ENCODE measurements around the gene BICD2. TPM values are rescaled to one million over a fixed set of nuclear protein-coding genes. Genes with fewer than 3 reads are reported as not detected.
"Not testable (repeated sequence)": the region's sequence is repeated elsewhere in the genome, so short reads cannot be mapped to it uniquely, and the experiment has no call there.

The BICD2 gene
- polyA plus RNA-seq (22.4 and 24.7 TPM in 2 replicates), polyA minus RNA-seq (50.8 and 54.5 TPM in 2 replicates)

DNA sequence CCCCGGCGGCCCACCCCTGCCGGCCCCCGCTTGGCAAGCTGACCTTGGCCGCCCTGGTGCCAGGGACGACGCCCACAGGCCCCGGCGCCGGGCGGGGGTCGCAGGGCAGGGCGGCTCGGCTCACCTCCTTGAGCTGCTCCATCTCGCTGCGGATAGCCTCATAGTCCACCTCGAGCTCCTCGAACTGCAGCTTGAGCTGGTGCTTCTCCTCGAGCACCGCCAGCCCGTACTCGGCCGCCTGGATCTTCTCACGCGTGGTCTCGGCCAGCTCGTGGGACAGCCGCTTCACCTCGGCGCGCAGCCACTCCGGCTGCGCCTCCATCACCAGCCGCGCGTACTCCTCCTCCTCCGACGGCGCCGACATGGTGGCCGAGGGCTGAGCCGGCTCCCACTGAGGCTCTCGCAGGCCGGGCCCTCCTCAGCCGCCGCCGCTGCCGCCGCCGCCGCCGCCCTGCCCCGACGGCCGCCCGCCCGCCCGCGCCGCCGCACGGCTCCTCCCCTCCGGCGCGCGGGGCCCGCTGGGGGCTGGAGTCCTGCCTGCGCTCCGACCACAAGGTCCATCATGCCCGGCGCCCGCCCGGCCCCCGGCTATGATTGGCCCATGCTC lies at the start of gene BICD2:
Gene BICD2 (minus strand): TSS at position 453 of the 607 bp plus-strand sequence. CDS start 89 bp downstream, at position 364.
- peaks cover 9% of the 10 kb centered on the region for H3F3A ChIP-seq (ENCODE audit: insufficient read depth, low read length, poor library complexity, severe bottlenecking)
- H3K27me3 ChIP-seq (ENCODE audit: insufficient read depth, low read depth, low read length), result no peaks in the 10 kb centered on the region
- H3K9ac ChIP-seq (ENCODE audit: low read length), result peak within 1 kb of the TSS; percentile 93
- H3K4me3 ChIP-seq (ENCODE audit: low read length), result peak within 1 kb of the TSS; percentile 97
- H3K27ac ChIP-seq (ENCODE audit: low read length), result peak within 1 kb of the TSS; percentile 95
- peak within 1 kb of the TSS; percentile 40 for H3K4me2 ChIP-seq (ENCODE audit: low read length)
- H3K36me3 ChIP-seq (ENCODE audit: insufficient read depth, low read length), result no peaks in the 10 kb centered on the region
- H4K20me1 ChIP-seq (ENCODE audit: insufficient read depth), result peaks cover 3% of the 10 kb centered on the region
- H3K9me2 ChIP-seq (ENCODE audit: insufficient read depth, low read length), result no peaks in the 10 kb centered on the region
- TF ChIP-seq SMC3 (conservative IDR thresholded peaks at IDR 0.05; ENCODE audit: poor library complexity), result no peak
- TF ChIP-seq MXI1 (conservative IDR thresholded peaks at IDR 0.05; ENCODE audit: poor library complexity, severe bottlenecking), result peak; percentile 12
- no peaks in the 10 kb centered on the region for H3K9me3 ChIP-seq (ENCODE audit: low read length)
- peaks cover 43% of the 10 kb centered on the region for H3K79me2 ChIP-seq (replicated peaks; ENCODE audit: insufficient read depth, low read length)
- peak within 1 kb of the TSS; percentile 87 for H2AFZ ChIP-seq (ENCODE audit: low read depth, low read length)

DNA sequence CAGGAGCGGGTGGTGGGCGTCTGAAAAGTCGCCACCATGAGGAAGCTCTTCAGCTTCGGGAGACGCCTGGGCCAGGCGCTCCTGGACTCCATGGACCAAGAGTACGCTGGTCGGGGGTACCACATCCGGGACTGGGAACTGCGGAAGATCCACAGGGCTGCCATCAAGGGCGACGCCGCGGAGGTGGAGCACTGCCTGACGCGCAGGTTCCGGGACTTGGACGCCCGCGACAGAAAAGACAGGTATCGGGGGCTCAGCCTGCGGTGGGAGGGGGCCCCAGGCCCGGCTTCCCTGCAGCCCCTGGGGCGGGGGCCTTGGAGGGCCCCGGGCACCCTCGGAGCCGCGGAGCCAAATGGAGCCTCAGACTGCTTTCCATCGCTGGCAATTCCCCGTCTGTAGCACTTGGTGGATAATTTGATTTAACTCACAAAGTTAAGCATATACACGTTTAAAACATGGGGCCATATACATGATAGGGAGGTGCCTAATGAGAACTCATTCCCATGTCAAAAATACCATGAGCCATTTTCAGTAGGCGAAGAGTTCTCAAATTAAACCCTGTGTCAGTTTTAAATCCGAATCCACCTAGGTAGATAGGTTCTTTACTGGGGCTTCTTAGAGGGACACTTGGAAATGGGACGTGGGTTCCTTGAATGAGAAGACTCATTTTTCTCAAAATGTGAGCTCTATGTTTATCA lies 45.1 kb upstream of the BICD2 start:
- H3K9me3 ChIP-seq (ENCODE audit: low read length); H3F3A ChIP-seq (ENCODE audit: insufficient read depth, low read length, poor library complexity, severe bottlenecking); H3K9me2 ChIP-seq (ENCODE audit: insufficient read depth, low read length); H3K4me2 ChIP-seq (ENCODE audit: low read length); H4K20me1 ChIP-seq (ENCODE audit: insufficient read depth); H3K36me3 ChIP-seq (ENCODE audit: insufficient read depth, low read length); H2AFZ ChIP-seq (ENCODE audit: low read depth, low read length); H3K79me2 ChIP-seq (replicated peaks; ENCODE audit: insufficient read depth, low read length); H3K27ac ChIP-seq (ENCODE audit: low read length): not testable (repeated sequence)
- H3K9ac ChIP-seq (ENCODE audit: low read length), result peak overlapping the region; percentile 31
- H3K4me3 ChIP-seq (ENCODE audit: low read length), result peak overlapping the region; percentile 71
- peaks cover 98% of the 10 kb centered on the region for H3K27me3 ChIP-seq (ENCODE audit: insufficient read depth, low read depth, low read length)

- TF ChIP-seq CTCF (IDR thresholded peaks at IDR 0.05; ENCODE audit: poor library complexity, severe bottlenecking) (peak; percentile 50), TAF1 (IDR thresholded peaks at IDR 0.05; ENCODE audit: low read depth) (no peak), RAD21 (conservative IDR thresholded peaks at IDR 0.05) (peak; percentile 17), POLR2AphosphoS5 (IDR thresholded peaks at IDR 0.05) (peak; percentile 55), EZH2 (IDR thresholded peaks at IDR 0.05; ENCODE audit: borderline replicate concordance, insufficient read depth, low read length, poor library complexity, severe bottlenecking) (no peak)
- Histone ChIP-seq H3F3A (ENCODE audit: insufficient read depth, low read length, poor library complexity, severe bottlenecking) (no peaks in the 10 kb centered on the region), H3K79me2 (replicated peaks; ENCODE audit: insufficient read depth, low read length) (no peaks in the 10 kb centered on the region), H4K20me1 (ENCODE audit: insufficient read depth) (no peaks in the 10 kb centered on the region), H3K27ac (ENCODE audit: low read length) (no peak overlapping the region), H3K36me3 (ENCODE audit: insufficient read depth, low read length) (no peaks in the 10 kb centered on the region), H3K4me3 (ENCODE audit: low read length) (peak overlapping the region; percentile 71), H2AFZ (ENCODE audit: low read depth, low read length) (peak overlapping the region; percentile 8), H3K9me2 (ENCODE audit: insufficient read depth, low read length) (no peaks in the 10 kb centered on the region), H3K9me3 (ENCODE audit: low read length) (no peaks in the 10 kb centered on the region), H3K27me3 (ENCODE audit: insufficient read depth, low read depth, low read length) (peaks cover 93% of the 10 kb centered on the region), H3K9ac (ENCODE audit: low read length) (peak overlapping the region; percentile 31), H3K4me2 (ENCODE audit: low read length) (peak overlapping the region; percentile 84)
These were observed 44.3 kb upstream of the BICD2 start for GRCh38 chr9:92808726-92809451.

Data from neural cell (in vitro differentiated cells).